AG04450 (cell line): ENCODE measurements around the gene PXDC1. TPM values are rescaled to one million over a fixed set of nuclear protein-coding genes. Genes with fewer than 3 reads are reported as not detected.

Source experiments
- CTCF ChIA-PET: fragments of 300-600, 350-600 bp; formaldehyde crosslinking; extraction: SDS; loops from one replicate; lab custom pipeline; 2022; ENCODE audit warnings: antibody characterized with exemption, inconsistent platforms; lab: Charles Lee
- POLR2A ChIA-PET: fragments of 350-600 bp; formaldehyde crosslinking; extraction: SDS; loops from one replicate; lab custom pipeline; 2021; ENCODE audit warnings: antibody characterized with exemption, inconsistent platforms; lab: Yijun Ruan, JAX
- DNase-seq: peaks from one replicate; pipeline ENCODE4 v3.0.0-alpha.2; 2011; ENCODE audit warnings: low read depth, low spot score
- H3K27ac ChIP-seq: one replicate; pipeline ENCODE4 v1.5.1; 2012; ENCODE audit warnings: low read depth, low read length, control low read depth
- H3K27me3 ChIP-seq: one replicate; pipeline ENCODE4 v1.6.0; 2012; ENCODE audit warnings: low read length; ENCODE audit not compliant: control insufficient read depth, insufficient read depth
- H3K4me3 ChIP-seq: 2 replicates; pipeline ENCODE4 v1.5.1; 2011; ENCODE audit warnings: mild to moderate bottlenecking, low read depth, low read length, control low read depth
- H3K9me3 ChIP-seq: 2 replicates; pipeline ENCODE4 v1.5.1; 2012; ENCODE audit warnings: low read length; ENCODE audit not compliant: control insufficient read depth, insufficient read depth
- polyA plus RNA-seq: library from polyadenylated mRNA; depleted of rRNA; stranded (reverse); fragments of >200 nt; gene quantifications from 2 replicates; pipeline ENCODE4 v1.2.3, GENCODE V29; 2011
- TF ChIP-seq, protein P1 (sequence below): IDR thresholded peaks from 2 replicates; pipeline ENCODE4 v1.5.1; 2011; ENCODE audit warnings: low read depth, low read length, control low read depth, inconsistent platforms

PXDC1 gene
- polyA plus RNA-seq, 1 experiment = 13.5 TPM

DNA sequence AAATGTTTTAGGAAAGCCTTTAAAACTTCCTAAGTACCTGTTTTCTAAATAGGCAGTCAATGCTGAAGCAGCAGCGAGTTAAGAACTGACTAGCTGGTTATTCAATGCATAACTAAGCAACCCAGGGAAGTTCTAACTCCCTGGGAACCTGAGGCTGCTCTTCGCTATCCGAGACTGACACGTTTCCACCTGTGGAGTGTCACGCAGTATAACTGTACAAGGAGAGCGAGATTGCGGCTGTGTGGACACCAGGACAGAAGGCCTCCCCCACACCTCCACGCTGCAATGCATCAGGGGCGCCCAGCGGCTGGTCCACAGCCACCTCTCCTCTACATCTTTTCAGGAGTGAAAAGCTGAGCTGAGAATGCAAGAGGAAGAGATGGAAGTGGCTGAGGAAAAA lies 8.0 kb downstream of the PXDC1 start:
- CTCF ChIA-PET = interaction anchor here (0.7 to 5.9 kb wide), 12 partner anchors 105 to 464 kb away, joined by 3 to 86 read pairs (median 4); partner anchors contain the start of gene FAM50B
- TF ChIP-seq, protein P1, sequence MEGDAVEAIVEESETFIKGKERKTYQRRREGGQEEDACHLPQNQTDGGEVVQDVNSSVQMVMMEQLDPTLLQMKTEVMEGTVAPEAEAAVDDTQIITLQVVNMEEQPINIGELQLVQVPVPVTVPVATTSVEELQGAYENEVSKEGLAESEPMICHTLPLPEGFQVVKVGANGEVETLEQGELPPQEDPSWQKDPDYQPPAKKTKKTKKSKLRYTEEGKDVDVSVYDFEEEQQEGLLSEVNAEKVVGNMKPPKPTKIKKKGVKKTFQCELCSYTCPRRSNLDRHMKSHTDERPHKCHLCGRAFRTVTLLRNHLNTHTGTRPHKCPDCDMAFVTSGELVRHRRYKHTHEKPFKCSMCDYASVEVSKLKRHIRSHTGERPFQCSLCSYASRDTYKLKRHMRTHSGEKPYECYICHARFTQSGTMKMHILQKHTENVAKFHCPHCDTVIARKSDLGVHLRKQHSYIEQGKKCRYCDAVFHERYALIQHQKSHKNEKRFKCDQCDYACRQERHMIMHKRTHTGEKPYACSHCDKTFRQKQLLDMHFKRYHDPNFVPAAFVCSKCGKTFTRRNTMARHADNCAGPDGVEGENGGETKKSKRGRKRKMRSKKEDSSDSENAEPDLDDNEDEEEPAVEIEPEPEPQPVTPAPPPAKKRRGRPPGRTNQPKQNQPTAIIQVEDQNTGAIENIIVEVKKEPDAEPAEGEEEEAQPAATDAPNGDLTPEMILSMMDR = no peak
- Histone ChIP-seq H3K27me3 (no peaks in the 10 kb centered on the region), H3K4me3 (no peak overlapping the region), H3K27ac (peak overlapping the region; percentile 39), H3K9me3 (no peaks in the 10 kb centered on the region; the same call in 1 of the 2 replicates)
- no peak for DNase-seq
- POLR2A ChIA-PET = no interaction called here

DNA sequence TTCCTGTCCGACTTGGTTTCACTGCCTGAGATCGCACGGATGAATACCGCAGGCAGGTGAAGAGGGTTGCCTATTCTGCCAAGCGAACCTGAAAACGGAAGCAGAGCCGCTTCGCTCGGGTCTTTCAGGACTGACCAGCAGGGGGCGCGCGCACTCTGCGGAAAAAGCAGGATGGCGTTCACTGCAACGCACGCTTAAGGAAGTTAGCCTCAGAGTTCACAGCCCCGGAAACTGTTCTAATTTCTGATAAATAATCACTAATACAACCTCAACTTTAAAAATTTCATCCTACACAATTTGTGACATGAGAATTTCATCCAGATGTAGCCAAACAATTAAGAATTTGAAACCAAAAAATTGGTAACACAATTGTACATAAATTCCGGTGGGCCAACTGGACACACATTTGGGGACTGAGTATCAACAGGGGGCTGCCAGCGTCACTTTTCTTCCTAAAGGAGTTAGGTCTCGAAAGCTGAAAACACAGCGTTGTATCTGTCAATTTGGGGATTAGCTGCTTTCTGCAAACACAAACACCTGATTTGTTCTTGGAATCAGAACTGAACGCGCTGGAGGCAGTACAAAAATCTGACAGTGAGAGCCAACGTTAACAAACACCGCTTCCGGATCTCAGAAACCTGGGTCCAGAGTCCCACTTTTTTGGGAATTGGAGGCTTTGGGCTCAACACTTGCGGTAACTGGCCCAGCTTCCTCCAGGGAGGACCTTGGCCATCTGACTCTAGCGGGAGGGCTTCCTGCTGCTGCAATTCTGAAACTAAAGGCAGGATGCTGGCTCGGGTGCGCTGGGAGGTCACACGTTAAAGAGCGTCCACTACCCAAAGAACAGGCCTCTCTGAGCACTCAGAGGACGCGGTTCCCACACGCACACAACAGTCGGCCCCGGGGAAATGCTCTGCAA lies 8.8 kb downstream of the PXDC1 start:
- Histone ChIP-seq H3K4me3 (no peak overlapping the region; the same call in 1 of the 2 replicates), H3K9me3 (no peaks in the 10 kb centered on the region; the same call in 1 of the 2 replicates), H3K27ac (no peak overlapping the region), H3K27me3 (no peaks in the 10 kb centered on the region)
- ChIA-PET POLR2A (no interaction called here), CTCF (interaction anchor here (0.6 to 5.9 kb wide), 22 partner anchors 9 to 529 kb away, joined by 3 to 86 read pairs (median 4); partner anchors contain the start of gene FAM50B)
- TF ChIP-seq, protein P1 = peak; percentile 92
- DNase-seq = no peak

DNA sequence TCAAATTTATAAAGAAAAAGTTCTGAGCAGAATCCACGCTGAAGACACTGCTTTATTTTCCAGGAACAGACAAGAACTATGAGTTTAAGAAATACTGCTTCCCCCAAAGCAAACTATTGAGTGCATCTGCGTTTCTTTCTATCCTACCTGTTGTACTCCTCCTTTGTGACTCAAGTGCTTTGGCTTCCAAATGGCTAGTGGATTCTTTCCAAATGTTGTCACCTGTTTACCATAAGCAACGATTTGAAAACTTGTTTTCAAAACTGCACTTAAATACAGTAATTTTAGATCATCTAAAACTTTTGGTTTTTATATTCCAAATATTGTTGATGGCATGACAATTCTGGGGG lies 9.5 kb downstream of the PXDC1 start:
- POLR2A ChIA-PET = no interaction called here
- no peaks in the 10 kb centered on the region; the same call in 1 of the 2 replicates for H3K9me3 ChIP-seq
- H3K4me3 ChIP-seq = no peak overlapping the region; the same call in 1 of the 2 replicates
- no peak for DNase-seq
- H3K27me3 ChIP-seq = no peaks in the 10 kb centered on the region
- TF ChIP-seq, protein P1 = no peak
- CTCF ChIA-PET = interaction anchor here (0.7 to 5.9 kb wide), 13 partner anchors 108 to 462 kb away, joined by 3 to 86 read pairs (median 5); partner anchors contain the start of gene FAM50B
- no peak overlapping the region for H3K27ac ChIP-seq

DNA sequence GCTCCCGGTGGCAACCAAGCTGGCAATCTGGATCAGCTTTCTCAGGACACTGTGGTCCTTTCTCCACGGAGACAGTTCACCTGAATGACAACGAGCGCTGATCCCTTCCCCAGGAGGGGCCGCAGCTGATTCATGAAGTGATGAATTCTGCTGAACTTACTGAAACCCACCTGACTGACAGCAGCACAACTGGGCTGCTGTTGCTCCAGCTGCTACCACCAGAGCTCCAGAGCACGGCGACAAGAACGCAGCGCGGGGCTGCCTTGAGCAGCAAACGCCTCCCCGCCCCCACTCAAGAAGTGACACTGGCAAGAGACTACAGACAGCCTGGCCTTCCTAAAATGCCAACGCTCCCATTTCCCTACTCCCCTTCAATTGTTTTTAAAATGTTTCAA lies 10.0 kb downstream of the PXDC1 start:
- DNase-seq = no peak
- Histone ChIP-seq H3K9me3 (no peaks in the 10 kb centered on the region; the same call in 1 of the 2 replicates), H3K27me3 (no peaks in the 10 kb centered on the region), H3K27ac (no peak overlapping the region), H3K4me3 (no peak overlapping the region)
- ChIA-PET CTCF (interaction anchor here (0.6 to 5.9 kb wide), 15 partner anchors 108 to 490 kb away, joined by 3 to 86 read pairs (median 5); partner anchors contain the start of gene FAM50B), POLR2A (interaction anchor here (0.6 kb wide), 1 partner anchor 8 kb away, joined by 3 read pairs; no protein-coding TSS in a partner anchor)
- TF ChIP-seq, protein P1 = no peak
